ENCODE results near the gene RCBTB2. TPM values are rescaled to one million over a fixed set of nuclear protein-coding genes. Genes with fewer than 3 reads are reported as not detected.

Gene RCBTB2
- total and polyA plus RNA-seq, 9 of the 15 experiments (the other 6 are each of a cell fraction or from before 2014, with no cell fraction given), result 0.91 to 3.3 (median 1.5) TPM

DNA sequence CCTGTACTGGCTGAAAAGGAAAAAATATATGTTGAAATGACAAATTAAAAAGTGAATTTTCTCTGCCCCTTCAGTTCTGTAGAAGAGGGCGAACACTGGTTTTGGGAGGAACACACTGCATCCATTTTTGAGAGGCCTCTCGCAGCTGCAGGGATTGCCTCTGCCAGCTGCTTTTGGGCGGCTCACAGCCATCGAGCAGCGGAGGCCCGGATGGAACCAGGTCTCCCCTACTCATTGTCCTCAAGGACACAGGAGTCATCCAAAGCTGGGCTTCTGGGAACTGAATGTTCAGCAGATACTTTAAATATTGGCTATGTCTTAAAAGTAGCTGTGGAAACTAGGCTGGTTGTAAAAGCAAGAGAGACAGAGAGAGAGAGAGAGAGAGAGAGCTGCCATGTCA lies 17.1 kb downstream of the RCBTB2 start:
- no peak for ATAC-seq
- Histone ChIP-seq H3K4me1 (replicated peaks in 1 of 2; ENCODE audit: control insufficient read depth in 2 of 2, insufficient read depth in 2 of 2, low read length in 2 of 2) (no peaks in the 10 kb centered on the region), H4K20me1 (replicated peaks; ENCODE audit: control insufficient read depth, insufficient read depth, low read length) (no peaks in the 10 kb centered on the region), H3K27me3 (ENCODE audit: control insufficient read depth in 2 of 2, insufficient read depth in 2 of 2, low read length in 2 of 2) (no peaks in the 10 kb centered on the region), H3K4me3 (no peak overlapping the region), H3K4me2 (ENCODE audit: insufficient read depth, low read length) (no peak overlapping the region), H3K9me1 (ENCODE audit: control insufficient read depth, insufficient read depth, low read length) (no peaks in the 10 kb centered on the region), H3K9ac (ENCODE audit: insufficient read depth in 1 of 2, low read depth in 2 of 2, low read length in 2 of 2) (no peak overlapping the region), H3K36me3 (ENCODE audit: control insufficient read depth, insufficient read depth, low read length) (no peaks in the 10 kb centered on the region), H3K79me2 (ENCODE audit: control insufficient read depth, insufficient read depth, low read length) (no peaks in the 10 kb centered on the region), H3K27ac (ENCODE audit: extremely low read depth, low read depth, low read length) (no peak overlapping the region), H2AFZ (ENCODE audit: low read depth, low read length) (no peak overlapping the region), H3K9me3 (replicated peaks; ENCODE audit: control insufficient read depth, insufficient read depth, low read depth, low read length) (no peaks in the 10 kb centered on the region)
- BruUV-seq (replicated peaks), result no TSS peak
- CTCF ChIA-PET (ENCODE audit: low intra/inter-chr PET ratio), result no interaction called here
- FAIRE-seq, result no peak
- WGBS (ENCODE audit: insufficient coverage, low coverage, missing lambda C conversion rate), result 63% methylated on average over 6 of the region's 6 CpGs
- POLR2A ChIA-PET, result no interaction called here
- intact Hi-C loops (cut with micrococcal nuclease), result no loop called here
- TF ChIP-seq FOXJ2 (tag; IDR thresholded peaks at IDR 0.05), result no peak
- TF ChIP-seq SMAD4 (CRISPR knock-in tag; conservative IDR thresholded peaks at IDR 0.05), result no peak
- no peak for TF ChIP-seq NFIC (IDR thresholded peaks at IDR 0.05)
- TF ChIP-seq FOXK2 (conservative IDR thresholded peaks at IDR 0.05 in 1 of 2, IDR thresholded peaks at IDR 0.05 in 1 of 2; ENCODE audit: low read depth in 2 of 2), result no peak
- TF ChIP-seq, protein P1, sequence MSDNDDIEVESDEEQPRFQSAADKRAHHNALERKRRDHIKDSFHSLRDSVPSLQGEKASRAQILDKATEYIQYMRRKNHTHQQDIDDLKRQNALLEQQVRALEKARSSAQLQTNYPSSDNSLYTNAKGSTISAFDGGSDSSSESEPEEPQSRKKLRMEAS (CRISPR knock-in tag; IDR thresholded peaks at IDR 0.05), result no peak
- TF ChIP-seq RBBP5 (IDR thresholded peaks at IDR 0.05; ENCODE audit: borderline replicate concordance, insufficient read depth, low read length, poor library complexity, severe bottlenecking), result no peak
- no peak for DNase-seq (ENCODE audit: extremely low read depth in 1 of 4, low spot score in 3 of 4)
- in situ Hi-C loops (cut with MboI), result no loop called here

DNA sequence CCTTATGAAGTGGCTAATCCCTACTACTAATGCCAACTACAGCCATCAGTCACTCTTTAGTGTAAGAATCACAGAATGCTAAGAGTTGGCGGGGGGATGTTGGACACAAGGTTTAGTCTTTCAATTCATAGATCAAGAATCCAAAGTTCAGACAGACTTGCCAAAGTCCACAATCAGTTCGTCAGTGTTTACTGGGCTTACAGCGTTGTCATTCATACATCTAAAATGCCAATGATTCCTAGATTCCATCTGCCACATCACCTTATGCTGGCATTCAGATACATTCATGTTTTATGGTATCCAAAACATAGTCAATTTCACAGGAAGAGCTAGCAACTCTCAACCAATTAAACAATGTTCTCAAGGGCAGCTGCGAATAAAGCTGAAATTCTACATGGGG lies 18.1 kb downstream of the RCBTB2 start:
- no peak overlapping the region for H3K4me3 ChIP-seq
- TF ChIP-seq CREM (IDR thresholded peaks at IDR 0.05; ENCODE audit: low read depth) (no peak), ELF4 (CRISPR knock-in tag; IDR thresholded peaks at IDR 0.05) (no peak), GTF2F1 (IDR thresholded peaks at IDR 0.05; ENCODE audit: low read depth, low read length) (no peak), POLR2A (conservative IDR thresholded peaks at IDR 0.05) (no peak), NR4A1 (CRISPR knock-in tag; IDR thresholded peaks at IDR 0.05) (no peak), NR4A1 (tag; IDR thresholded peaks at IDR 0.05) (no peak), SETDB1 (IDR thresholded peaks at IDR 0.05; ENCODE audit: low read length) (no peak), SP1 (CRISPR knock-in tag; IDR thresholded peaks at IDR 0.05) (no peak)
- no peaks in the 10 kb centered on the region for H3K9me1 ChIP-seq (ENCODE audit: control insufficient read depth, insufficient read depth, low read length)
- no peak overlapping the region for H3K4me2 ChIP-seq (ENCODE audit: insufficient read depth, low read length)
- ATAC-seq, result no peak
- no peaks in the 10 kb centered on the region for H3K36me3 ChIP-seq (ENCODE audit: control insufficient read depth, insufficient read depth, low read length)
- H2AFZ ChIP-seq (ENCODE audit: low read depth, low read length), result no peak overlapping the region
- no peaks in the 10 kb centered on the region for H3K27me3 ChIP-seq (ENCODE audit: control insufficient read depth in 2 of 2, insufficient read depth in 2 of 2, low read length in 2 of 2)
- no peaks in the 10 kb centered on the region for H4K20me1 ChIP-seq (replicated peaks; ENCODE audit: control insufficient read depth, insufficient read depth, low read length)
- intact Hi-C loops (cut with micrococcal nuclease) (no loop called here), in situ Hi-C loops (cut with MboI) (no loop called here)
- CTCF ChIA-PET (ENCODE audit: low intra/inter-chr PET ratio), result no interaction called here
- no peaks in the 10 kb centered on the region for H3K4me1 ChIP-seq (replicated peaks in 1 of 2; ENCODE audit: control insufficient read depth in 2 of 2, insufficient read depth in 2 of 2, low read length in 2 of 2)
- no TSS peak for BruUV-seq (replicated peaks)
- POLR2A ChIA-PET, result no interaction called here
- WGBS (ENCODE audit: insufficient coverage, low coverage, missing lambda C conversion rate), result 28% methylated on average over 3 of the region's 4 CpGs
- no peak overlapping the region for H3K9ac ChIP-seq (ENCODE audit: insufficient read depth in 1 of 2, low read depth in 2 of 2, low read length in 2 of 2)
- H3K79me2 ChIP-seq (ENCODE audit: control insufficient read depth, insufficient read depth, low read length), result no peaks in the 10 kb centered on the region
- no peak overlapping the region for H3K27ac ChIP-seq (ENCODE audit: extremely low read depth, low read depth, low read length)
- H3K9me3 ChIP-seq (replicated peaks; ENCODE audit: control insufficient read depth, insufficient read depth, low read depth, low read length), result no peaks in the 10 kb centered on the region
- no peak for FAIRE-seq
- no peak for DNase-seq (ENCODE audit: extremely low read depth in 1 of 4, low spot score in 3 of 4)
